ENCODE data around the gene NEK5.
"Not testable (repeated sequence)": the region's sequence is repeated elsewhere in the genome, so short reads cannot be mapped to it uniquely, and the experiment has no call there.

The NEK5 gene

GRCh38 chr13:52141299-52141698, 12.4 kb upstream of the NEK5 start:
- no peak for DNase-seq (ENCODE audit: low read depth)

GRCh38 chr13:52137489-52137888, 8.6 kb upstream of the NEK5 start:
- DNase-seq (ENCODE audit: low read depth): no peak

GRCh38 chr13:52136763-52137162, 7.9 kb upstream of the NEK5 start:
- no peak for DNase-seq (ENCODE audit: low read depth)

GRCh38 chr13:52130641-52131040, 1.8 kb upstream of the NEK5 start:
- no peak for DNase-seq (ENCODE audit: low read depth)

GRCh38 chr13:52127783-52128702, 830 bp downstream of the NEK5 start:
- peak; percentile 35 for DNase-seq (ENCODE audit: low read depth)

- DNase-seq (ENCODE audit: low read depth): no peak
Measured at GRCh38 chr13:52127378-52127777, 1.5 kb downstream of the NEK5 start.

GRCh38 chr13:52125547-52125946, 3.3 kb downstream of the NEK5 start:
- no peak for DNase-seq (ENCODE audit: low read depth)

- no peak for DNase-seq (ENCODE audit: low read depth)
Measured at GRCh38 chr13:52118595-52118994, 10.3 kb downstream of the NEK5 start.

- DNase-seq (ENCODE audit: low read depth): no peak
Measured at GRCh38 chr13:52118095-52118494, 10.8 kb downstream of the NEK5 start.

- no peak for DNase-seq (ENCODE audit: low read depth)
Measured at GRCh38 chr13:52112591-52112990, 16.3 kb downstream of the NEK5 start.

GRCh38 chr13:52109116-52109670, 19.7 kb downstream of the NEK5 start:
- no peak for DNase-seq (ENCODE audit: low read depth)

- DNase-seq (ENCODE audit: low read depth): no peak
Measured at GRCh38 chr13:52105841-52106240, 23.0 kb downstream of the NEK5 start.

- no peak for DNase-seq (ENCODE audit: low read depth)
Measured at GRCh38 chr13:52104624-52105023, 24.2 kb downstream of the NEK5 start.

GRCh38 chr13:52103386-52103785, 25.5 kb downstream of the NEK5 start:
- no peak for DNase-seq (ENCODE audit: low read depth)

- not testable (repeated sequence) for DNase-seq (ENCODE audit: low read depth)
Measured at GRCh38 chr13:52102423-52102822, 26.4 kb downstream of the NEK5 start.

- DNase-seq (ENCODE audit: low read depth): no peak
Measured at GRCh38 chr13:52097197-52097596, 31.7 kb downstream of the NEK5 start.

GRCh38 chr13:52096748-52097147, 32.1 kb downstream of the NEK5 start:
- DNase-seq (ENCODE audit: low read depth): no peak

- no peak for DNase-seq (ENCODE audit: low read depth)
Measured at GRCh38 chr13:52096062-52096461, 32.8 kb downstream of the NEK5 start.

- DNase-seq (ENCODE audit: low read depth): no peak
Measured at GRCh38 chr13:52092087-52092486, 36.8 kb downstream of the NEK5 start.

- no peak for DNase-seq (ENCODE audit: low read depth)
Measured at GRCh38 chr13:52091473-52091872, 37.4 kb downstream of the NEK5 start.

- DNase-seq (ENCODE audit: low read depth): no peak
Measured at GRCh38 chr13:52085421-52085820, 43.5 kb downstream of the NEK5 start.

- DNase-seq (ENCODE audit: low read depth): not testable (repeated sequence)
Measured at GRCh38 chr13:52084981-52085380, 43.9 kb downstream of the NEK5 start.

- DNase-seq (ENCODE audit: low read depth): no peak
Measured at GRCh38 chr13:52082601-52083000, 46.3 kb downstream of the NEK5 start.

GRCh38 chr13:52079891-52080290, 49.0 kb downstream of the NEK5 start:
- DNase-seq (ENCODE audit: low read depth): not testable (repeated sequence)
